Cardiac muscle cell (in vitro differentiated cells and primary cell): ENCODE measurements around the gene THBS1. TPM values are rescaled to one million over a fixed set of nuclear protein-coding genes. Genes with fewer than 3 reads are reported as not detected.

Source experiments
- DNase-seq, 2 donors: peaks; one replicate each; pipeline versions ENCODE4 v3.0.0 to v3.0.0-alpha.2; 2010 to 2017; ENCODE audit warnings: low read depth in 1 of 2, low spot score in 1 of 2
- H3K27ac ChIP-seq: fragments of 200-600 bp; sonication (generic); 2 replicates; pipeline ENCODE4 v1.5.1; 2016
- H3K27me3 ChIP-seq: fragments of 200-600 bp; sonication (generic); 2 replicates; pipeline ENCODE4 v1.6.0; 2016; ENCODE audit warnings: control low read depth
- H3K36me3 ChIP-seq: fragments of 200-600 bp; sonication (generic); 2 replicates; pipeline ENCODE4 v1.5.1; 2016; ENCODE audit warnings: control low read depth
- H3K4me1 ChIP-seq: fragments of 200-600 bp; sonication (generic); 2 replicates; pipeline ENCODE4 v1.8.1; 2017; ENCODE audit warnings: low read depth, mild to moderate bottlenecking, mixed run types
- H3K4me3 ChIP-seq: fragments of 200-600 bp; sonication (generic); 2 replicates; pipeline ENCODE4 v1.5.1; 2016; ENCODE audit warnings: mild to moderate bottlenecking
- H3K9me3 ChIP-seq: fragments of 200-600 bp; sonication (generic); 2 replicates; pipeline ENCODE4 v1.5.1; 2017; ENCODE audit warnings: low read depth, mild to moderate bottlenecking, control low read depth
- polyA plus RNA-seq: library from polyadenylated mRNA; unstranded; fragments of >200 nt; fragmentation: Nextera tagmentation; extraction: Ambion mirVana; gene quantifications from 2 replicates; pipeline ENCODE4 v1.2.1, GENCODE V29; 2016
- total RNA-seq: library from RNA; depleted of rRNA; stranded (reverse); fragments of >200 nt; gene quantifications from 2 replicates; pipeline ENCODE4 v1.2.3, GENCODE V29; 2016
- TF ChIP-seq, protein P1 (sequence below): IDR thresholded peaks from 2 replicates; pipeline ENCODE4 v1.5.1; 2012; ENCODE audit warnings: low read depth, mild to moderate bottlenecking, low read length

THBS1 gene
- total and polyA plus RNA-seq, 2 experiments from 2014 or later: 20.9 to 55.2 TPM

DNA sequence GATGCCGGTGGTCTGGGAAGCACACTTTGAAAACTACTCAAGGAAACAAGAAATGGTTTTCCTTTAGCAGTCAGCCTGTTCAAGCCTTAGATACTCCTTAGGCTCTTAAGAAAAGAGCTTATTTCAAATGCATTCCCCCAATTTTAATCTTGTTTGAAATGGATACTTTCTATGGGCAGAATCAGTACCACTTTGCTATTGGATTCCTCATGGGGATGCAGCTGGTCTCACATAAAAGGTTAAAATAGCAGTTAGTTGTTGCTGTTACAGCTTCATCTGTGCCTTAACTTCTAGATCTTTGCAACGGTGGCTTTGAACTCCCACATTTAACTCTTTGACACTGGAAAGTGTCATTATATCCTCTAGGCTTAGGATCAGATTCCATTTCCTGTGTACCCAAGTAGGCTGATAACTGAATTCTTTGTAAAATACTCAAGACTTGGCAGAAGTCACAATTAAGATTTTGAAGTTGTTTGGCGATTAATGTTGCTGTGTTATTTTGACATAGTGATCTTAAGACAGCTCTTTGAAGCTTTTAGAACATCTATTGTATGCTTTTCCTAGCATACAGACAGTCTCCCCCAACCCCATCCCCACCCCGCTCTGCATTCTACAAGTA lies 2.2 kb downstream of the THBS1 start:
- H3K36me3 ChIP-seq: peaks cover 34% of the 10 kb centered on the region
- no peaks in the 10 kb centered on the region for H3K9me3 ChIP-seq
- TF ChIP-seq, protein P1, sequence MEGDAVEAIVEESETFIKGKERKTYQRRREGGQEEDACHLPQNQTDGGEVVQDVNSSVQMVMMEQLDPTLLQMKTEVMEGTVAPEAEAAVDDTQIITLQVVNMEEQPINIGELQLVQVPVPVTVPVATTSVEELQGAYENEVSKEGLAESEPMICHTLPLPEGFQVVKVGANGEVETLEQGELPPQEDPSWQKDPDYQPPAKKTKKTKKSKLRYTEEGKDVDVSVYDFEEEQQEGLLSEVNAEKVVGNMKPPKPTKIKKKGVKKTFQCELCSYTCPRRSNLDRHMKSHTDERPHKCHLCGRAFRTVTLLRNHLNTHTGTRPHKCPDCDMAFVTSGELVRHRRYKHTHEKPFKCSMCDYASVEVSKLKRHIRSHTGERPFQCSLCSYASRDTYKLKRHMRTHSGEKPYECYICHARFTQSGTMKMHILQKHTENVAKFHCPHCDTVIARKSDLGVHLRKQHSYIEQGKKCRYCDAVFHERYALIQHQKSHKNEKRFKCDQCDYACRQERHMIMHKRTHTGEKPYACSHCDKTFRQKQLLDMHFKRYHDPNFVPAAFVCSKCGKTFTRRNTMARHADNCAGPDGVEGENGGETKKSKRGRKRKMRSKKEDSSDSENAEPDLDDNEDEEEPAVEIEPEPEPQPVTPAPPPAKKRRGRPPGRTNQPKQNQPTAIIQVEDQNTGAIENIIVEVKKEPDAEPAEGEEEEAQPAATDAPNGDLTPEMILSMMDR: no peak
- H3K4me1 ChIP-seq: peaks cover 14% of the 10 kb centered on the region
- H3K27ac ChIP-seq: no peak overlapping the region
- peak in 1 of 2 donors; percentile 43 for DNase-seq
- H3K4me3 ChIP-seq: peak overlapping the region; percentile 2
- H3K27me3 ChIP-seq: no peaks in the 10 kb centered on the region

DNA sequence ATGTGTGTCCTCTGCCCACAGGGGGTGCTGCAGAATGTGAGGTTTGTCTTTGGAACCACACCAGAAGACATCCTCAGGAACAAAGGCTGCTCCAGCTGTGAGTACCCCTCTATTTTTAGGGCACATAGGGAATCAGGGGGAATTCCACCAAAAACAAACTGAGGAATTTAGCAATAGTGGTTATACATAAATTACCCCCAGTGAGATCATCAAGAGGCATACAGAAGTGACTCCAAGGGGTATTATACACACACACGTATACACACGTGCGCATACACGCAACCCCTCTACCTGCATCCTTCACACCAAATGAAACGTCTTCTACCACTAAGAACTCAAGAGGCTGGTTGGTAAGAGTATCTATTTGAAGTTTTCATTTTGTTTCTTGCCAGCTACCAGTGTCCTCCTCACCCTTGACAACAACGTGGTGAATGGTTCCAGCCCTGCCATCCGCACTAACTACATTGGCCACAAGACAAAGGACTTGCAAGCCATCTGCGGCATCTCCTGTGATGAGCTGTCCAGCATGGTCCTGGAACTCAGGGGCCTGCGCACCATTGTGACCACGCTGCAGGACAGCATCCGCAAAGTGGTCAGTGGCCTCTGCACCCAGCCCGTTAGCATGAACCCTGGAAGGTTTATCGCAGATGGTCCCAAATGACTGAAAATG lies 2.9 kb downstream of the THBS1 start:
- Histone ChIP-seq H3K27ac (no peak overlapping the region), H3K36me3 (peaks cover 40% of the 10 kb centered on the region), H3K4me3 (no peak overlapping the region), H3K4me1 (peaks cover 8% of the 10 kb centered on the region), H3K27me3 (no peaks in the 10 kb centered on the region), H3K9me3 (no peaks in the 10 kb centered on the region)
- peak; percentile 38 to 74 for DNase-seq
- TF ChIP-seq, protein P1: peak; percentile 47

DNA sequence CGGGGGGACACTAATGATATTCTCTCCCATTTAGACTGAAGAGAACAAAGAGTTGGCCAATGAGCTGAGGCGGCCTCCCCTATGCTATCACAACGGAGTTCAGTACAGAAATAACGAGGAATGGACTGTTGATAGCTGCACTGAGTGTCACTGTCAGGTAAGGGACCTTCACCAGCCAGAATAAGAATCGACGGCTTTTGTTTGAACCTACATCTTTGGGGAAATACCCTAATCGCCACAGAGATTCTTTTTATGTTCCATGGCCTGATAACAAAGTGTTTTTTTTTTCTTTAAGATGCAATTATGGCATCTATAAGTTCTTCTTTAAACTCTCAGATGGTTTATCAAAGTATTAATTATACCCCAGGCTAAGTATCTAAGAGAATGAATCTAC lies 3.4 kb downstream of the THBS1 start:
- TF ChIP-seq, protein P1: no peak
- Histone ChIP-seq H3K4me1 (peaks cover 3% of the 10 kb centered on the region), H3K27ac (no peak overlapping the region), H3K27me3 (no peaks in the 10 kb centered on the region), H3K4me3 (no peak overlapping the region), H3K9me3 (no peaks in the 10 kb centered on the region), H3K36me3 (peaks cover 45% of the 10 kb centered on the region)
- no peak for DNase-seq

DNA sequence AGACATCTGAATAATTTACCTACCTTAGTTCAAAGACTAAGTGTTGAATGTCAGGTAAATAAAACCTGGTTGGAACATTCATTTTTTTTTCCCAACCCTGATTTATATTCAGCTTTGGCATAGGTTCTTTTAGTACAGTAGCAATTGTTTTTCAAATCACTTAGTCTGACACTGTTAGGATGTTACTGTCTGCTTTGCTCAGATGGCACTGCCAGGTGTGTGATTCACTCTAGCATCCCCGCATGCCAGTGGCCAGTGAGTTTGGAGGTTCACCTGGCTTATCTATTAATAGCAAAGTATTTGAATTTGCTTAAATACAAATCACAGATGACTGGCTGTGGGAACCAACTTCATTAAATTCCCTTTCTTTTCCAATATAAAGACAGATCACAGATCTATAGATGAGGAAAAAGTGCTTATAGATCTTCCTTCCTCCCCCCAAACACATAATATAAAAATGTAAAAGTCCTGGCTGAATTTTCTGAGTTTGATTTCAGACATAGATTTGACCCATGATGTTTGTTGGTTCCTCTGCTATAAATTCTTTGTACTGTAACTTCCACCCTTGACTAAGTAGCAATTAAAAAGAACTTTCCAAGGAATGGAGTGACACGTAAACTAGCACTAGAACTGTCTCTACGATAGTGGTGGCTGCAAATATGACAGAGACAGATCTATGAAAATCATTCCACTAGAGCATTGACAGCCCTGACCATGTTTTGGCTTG lies 3.9 kb downstream of the THBS1 start:
- H3K4me1 ChIP-seq: no peaks in the 10 kb centered on the region
- no peak overlapping the region for H3K27ac ChIP-seq
- H3K36me3 ChIP-seq: peaks cover 51% of the 10 kb centered on the region
- H3K4me3 ChIP-seq: no peak overlapping the region
- H3K9me3 ChIP-seq: no peaks in the 10 kb centered on the region
- TF ChIP-seq, protein P1: no peak
- H3K27me3 ChIP-seq: no peaks in the 10 kb centered on the region
- DNase-seq: peak in 1 of 2 donors; percentile 37

DNA sequence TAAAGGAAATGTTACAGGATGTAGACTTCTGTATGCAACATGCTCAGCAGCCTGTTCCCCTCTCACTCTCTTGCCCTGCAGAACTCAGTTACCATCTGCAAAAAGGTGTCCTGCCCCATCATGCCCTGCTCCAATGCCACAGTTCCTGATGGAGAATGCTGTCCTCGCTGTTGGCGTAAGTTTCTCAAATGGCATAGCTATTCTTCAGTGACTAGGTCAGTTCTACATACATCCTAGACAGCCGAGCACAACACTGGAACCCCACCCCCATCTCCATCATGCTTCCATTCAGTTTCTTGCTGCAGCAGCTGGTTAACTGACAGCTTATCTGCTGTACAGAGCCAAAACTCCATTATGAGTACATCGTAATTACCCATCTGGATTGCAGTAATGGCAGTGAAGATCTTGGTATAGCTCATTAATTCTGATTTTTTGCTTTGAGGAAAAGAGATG lies 4.5 kb downstream of the THBS1 start:
- H3K9me3 ChIP-seq: no peaks in the 10 kb centered on the region
- TF ChIP-seq, protein P1: no peak

More for the DNA sequence above, 4.5 kb downstream of the THBS1 start:
- H3K36me3 ChIP-seq: peaks cover 57% of the 10 kb centered on the region
- H3K4me3 ChIP-seq: no peak overlapping the region
- H3K27ac ChIP-seq: no peak overlapping the region
- DNase-seq: peak in 1 of 2 donors; percentile 54
- no peaks in the 10 kb centered on the region for H3K27me3 ChIP-seq
- H3K4me1 ChIP-seq: no peaks in the 10 kb centered on the region
